NCI-H128 (cell line): Measurements from ENCODE around the gene CABP2.
"Not testable (repeated sequence)": the region's sequence is repeated elsewhere in the genome, so short reads cannot be mapped to it uniquely, and the experiment has no call there.

Experiments used
- DNase-seq: peaks from one replicate; lab custom pipeline; 2025; ENCODE audit not compliant: unreplicated experiment; lab: John Stamatoyannopoulos, UW

Gene CABP2

DNA sequence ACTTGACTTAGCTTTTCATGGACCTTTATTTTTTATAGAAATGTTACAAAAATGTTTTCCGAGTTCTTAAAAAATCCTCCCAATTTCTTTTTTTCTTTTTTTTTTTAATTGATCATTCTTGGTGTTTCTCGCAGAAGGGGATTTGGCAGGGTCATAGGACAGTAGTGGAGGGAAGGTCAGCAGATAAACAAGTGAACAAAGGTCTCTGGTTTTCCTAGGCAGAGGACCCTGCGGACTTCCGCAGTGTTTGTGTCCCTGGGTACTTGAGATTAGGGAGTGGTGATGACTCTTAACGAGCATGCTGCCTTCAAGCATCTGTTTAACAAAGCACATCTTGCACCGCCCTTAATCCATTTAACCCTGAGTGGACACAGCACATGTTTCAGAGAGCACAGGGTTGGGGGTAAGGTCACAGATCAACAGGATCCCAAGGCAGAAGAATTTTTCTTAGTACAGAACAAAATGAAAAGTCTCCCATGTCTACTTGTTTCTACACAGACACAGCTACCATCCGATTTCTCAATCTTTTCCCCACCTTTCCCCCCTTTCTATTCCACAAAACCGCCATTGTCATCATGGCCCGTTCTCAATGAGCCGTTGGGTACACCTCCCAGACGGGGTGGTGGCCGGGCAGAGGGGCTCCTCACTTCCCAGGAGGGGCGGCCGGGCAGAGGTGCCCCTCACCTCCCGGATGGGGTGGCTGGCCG lies 45.7 kb downstream of the CABP2 start:
- not testable (repeated sequence) for DNase-seq

DNA sequence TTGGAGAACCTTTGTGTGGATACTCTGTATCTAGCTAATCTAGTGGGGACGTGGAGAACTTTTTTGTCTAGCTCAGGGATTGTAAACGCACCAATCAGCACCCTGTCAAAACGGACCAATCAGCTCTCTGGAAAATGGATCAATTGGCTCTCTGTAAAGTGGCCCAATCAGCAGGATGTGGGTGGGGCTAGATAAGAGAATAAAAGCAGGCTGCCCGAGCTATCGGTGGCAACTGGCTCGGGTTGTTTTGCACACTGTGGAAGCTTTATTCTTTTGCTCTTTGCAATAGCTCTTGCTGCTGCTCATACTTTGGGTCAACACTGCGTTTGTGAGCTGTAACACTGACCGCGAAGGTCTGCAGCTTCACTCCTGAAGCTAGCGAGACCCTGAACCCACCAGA lies 46.6 kb downstream of the CABP2 start:
- not testable (repeated sequence) for DNase-seq

DNA sequence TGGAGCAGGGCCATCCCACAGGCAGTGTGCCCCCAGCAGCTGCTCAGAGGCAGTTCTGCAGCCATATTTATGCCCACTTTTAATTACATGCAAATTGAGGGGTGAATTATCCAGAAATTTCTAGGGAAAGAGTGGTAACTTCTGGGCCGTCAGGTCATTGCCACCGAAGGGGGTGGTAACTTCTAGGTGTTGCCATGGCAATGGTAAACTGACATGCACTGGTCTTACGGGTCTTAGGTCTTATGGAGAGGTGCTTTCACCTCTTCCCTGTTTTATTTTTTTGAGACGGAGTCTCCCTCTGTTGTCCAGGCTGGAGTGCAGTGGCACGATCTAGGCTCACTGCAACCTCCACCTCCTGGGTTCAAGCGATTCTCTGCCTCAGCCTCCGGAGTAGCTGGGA lies 50.4 kb downstream of the CABP2 start:
- DNase-seq: no peak

GRCh38 chr11:67470337-67471002 lies 52.8 kb downstream of the CABP2 start:
- DNase-seq: no peak

GRCh38 chr11:67469508-67469811 lies 53.8 kb downstream of the CABP2 start:
- DNase-seq: no peak
